Tibial nerve (tissue), 4 donors: ENCODE measurements around the gene TRAK1. TPM values are rescaled to one million over a fixed set of nuclear protein-coding genes. Genes with fewer than 3 reads are reported as not detected.

Experiments
- DNase-seq, 2 donors: peaks; one replicate each; pipeline ENCODE4 v3.0.0-alpha.2; 2019; ENCODE audit warnings: low spot score in 2 of 2
- H3K27ac ChIP-seq, 4 donors: fragments of 200-600 bp; sonication (generic) in 3 of 4; one replicate each; pipeline ENCODE4 v1.5.1; 2017 to 2019; ENCODE audit warnings: mild to moderate bottlenecking in 1 of 4
- H3K27me3 ChIP-seq, 2 donors: fragments of 200-600 bp; sonication (generic) in 1 of 2; one replicate each; pipeline versions ENCODE4 v1.5.1 to v1.6.0; 2017 to 2019
- H3K36me3 ChIP-seq, 3 donors: fragments of 200-600 bp; sonication (generic); one replicate each; pipeline ENCODE4 v1.5.1; 2018 to 2019
- H3K4me1 ChIP-seq, 4 donors: fragments of 200-600 bp; sonication (generic) in 3 of 4; one replicate each; pipeline ENCODE4 v1.5.1; 2017 to 2019
- H3K4me3 ChIP-seq, 4 donors: fragments of 200-600 bp; sonication (generic) in 3 of 4; one replicate each; pipeline ENCODE4 v1.5.1; 2017 to 2019; ENCODE audit warnings: mild to moderate bottlenecking in 1 of 4, moderate library complexity in 1 of 4
- H3K9me3 ChIP-seq, 4 donors: fragments of 200-600 bp; sonication (generic) in 3 of 4; one replicate each; pipeline ENCODE4 v1.5.1; 2017 to 2019
- EP300 ChIP-seq, 2 donors: sonication (generic); formaldehyde crosslinking; IDR thresholded peaks; one replicate each; pipeline ENCODE4 v1.6.1; 2017; ENCODE audit warnings: antibody characterized with exemption in 2 of 2, mild to moderate bottlenecking in 1 of 2
- POLR2A ChIP-seq, 2 donors: fragments of 450-650 bp; IDR thresholded peaks; one replicate each; pipeline ENCODE4 v1.6.1; 2017; ENCODE audit warnings: antibody characterized with exemption in 2 of 2, mild to moderate bottlenecking in 2 of 2, moderate library complexity in 2 of 2
- WGBS, 2 donors: methylation state at CpG; one replicate each; pipeline ENCODE4 v1.1.5; 2018; 5-methylcytosine and 5-hydroxymethylcytosine counted together
- total RNA-seq, 4 donors: library from RNA; depleted of rRNA; stranded (reverse); fragments of >200 nt; gene quantifications; one replicate each; pipeline ENCODE4 v1.1.0, GENCODE V29; 2016
- TF ChIP-seq, protein P1 (sequence below), 5 experiments: fragments of 200-600 bp in 3 of 5; fragments of 450-650 bp in 2 of 5; sonication (generic) in 3 of 5; IDR thresholded peaks; one replicate each; pipeline ENCODE4 v1.5.1; 2016 to 2019; ENCODE audit warnings: antibody characterized with exemption in 5 of 5, mild to moderate bottlenecking in 3 of 5, moderate library complexity in 2 of 5

TRAK1 gene
- total RNA-seq, 4 donors from 2014 or later, result 28.6 to 68.1 (median 35.5) TPM

DNA sequence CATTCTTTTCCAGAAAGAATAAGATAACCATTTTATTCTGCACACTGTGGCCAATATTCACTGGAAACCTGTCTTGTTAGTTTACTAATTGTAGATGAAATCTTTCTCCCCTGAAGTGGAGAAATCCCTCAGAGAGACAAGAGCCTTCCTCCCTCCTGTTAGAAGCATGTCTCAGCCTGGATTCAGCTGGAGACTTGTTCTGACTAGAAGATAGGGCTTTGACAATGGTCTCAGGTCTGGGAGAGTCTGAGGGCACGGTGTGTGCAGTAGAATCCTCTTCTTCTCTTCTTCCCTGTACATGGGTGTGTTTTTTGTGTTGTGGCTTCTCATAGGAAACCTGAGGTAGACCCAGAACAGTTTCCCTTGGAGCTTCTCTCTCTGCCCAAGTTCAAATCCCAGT is 154.9 kb downstream of the TRAK1 start:
- DNase-seq, result no peak
- TF ChIP-seq, protein P1, sequence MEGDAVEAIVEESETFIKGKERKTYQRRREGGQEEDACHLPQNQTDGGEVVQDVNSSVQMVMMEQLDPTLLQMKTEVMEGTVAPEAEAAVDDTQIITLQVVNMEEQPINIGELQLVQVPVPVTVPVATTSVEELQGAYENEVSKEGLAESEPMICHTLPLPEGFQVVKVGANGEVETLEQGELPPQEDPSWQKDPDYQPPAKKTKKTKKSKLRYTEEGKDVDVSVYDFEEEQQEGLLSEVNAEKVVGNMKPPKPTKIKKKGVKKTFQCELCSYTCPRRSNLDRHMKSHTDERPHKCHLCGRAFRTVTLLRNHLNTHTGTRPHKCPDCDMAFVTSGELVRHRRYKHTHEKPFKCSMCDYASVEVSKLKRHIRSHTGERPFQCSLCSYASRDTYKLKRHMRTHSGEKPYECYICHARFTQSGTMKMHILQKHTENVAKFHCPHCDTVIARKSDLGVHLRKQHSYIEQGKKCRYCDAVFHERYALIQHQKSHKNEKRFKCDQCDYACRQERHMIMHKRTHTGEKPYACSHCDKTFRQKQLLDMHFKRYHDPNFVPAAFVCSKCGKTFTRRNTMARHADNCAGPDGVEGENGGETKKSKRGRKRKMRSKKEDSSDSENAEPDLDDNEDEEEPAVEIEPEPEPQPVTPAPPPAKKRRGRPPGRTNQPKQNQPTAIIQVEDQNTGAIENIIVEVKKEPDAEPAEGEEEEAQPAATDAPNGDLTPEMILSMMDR (IDR thresholded peaks at IDR 0.05), result no peak
- TF ChIP-seq EP300 (IDR thresholded peaks at IDR 0.05) (no peak), POLR2A (IDR thresholded peaks at IDR 0.05) (no peak)
- H3K4me3 ChIP-seq, result no peak overlapping the region
- no peaks in the 10 kb centered on the region for H3K9me3 ChIP-seq
- peaks cover 0 to 8% (median 0%) of the 10 kb centered on the region in 4 donors for H3K4me1 ChIP-seq
- WGBS, 2 donors, result 42 to 73% methylated on average over 1 of the region's 1 CpG
- no peaks in the 10 kb centered on the region for H3K27me3 ChIP-seq
- no peak overlapping the region for H3K27ac ChIP-seq
- no peaks in the 10 kb centered on the region for H3K36me3 ChIP-seq

DNA sequence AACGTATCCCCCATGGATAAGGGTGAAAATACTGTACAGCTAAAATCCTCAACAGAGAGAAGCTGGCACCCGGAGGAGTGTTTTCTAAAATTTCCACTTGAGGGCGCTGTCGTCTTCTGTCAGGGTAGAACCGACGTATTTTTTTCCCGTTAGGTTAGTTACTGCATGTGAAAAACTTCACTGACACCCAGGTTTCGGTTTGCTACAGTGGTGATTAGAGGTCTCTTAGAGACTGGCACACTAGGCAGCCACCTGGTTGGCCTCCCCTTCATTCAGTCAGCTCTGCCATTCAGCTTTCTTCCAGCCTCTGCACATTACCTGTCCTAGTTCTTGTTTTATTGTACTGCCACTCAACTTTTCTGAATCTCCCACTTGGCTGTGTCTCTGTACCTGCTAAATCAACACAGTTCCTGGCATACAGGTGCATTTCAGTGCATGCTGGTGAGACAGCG is 156.4 kb downstream of the TRAK1 start:
- no peaks in the 10 kb centered on the region for H3K9me3 ChIP-seq
- no peaks in the 10 kb centered on the region for H3K36me3 ChIP-seq
- no peak overlapping the region for H3K27ac ChIP-seq
- DNase-seq, result peak in 1 of 2 donors; percentile 57
- no peaks in the 10 kb centered on the region for H3K27me3 ChIP-seq
- no peak overlapping the region for H3K4me3 ChIP-seq
- no peak for TF ChIP-seq POLR2A (IDR thresholded peaks at IDR 0.05)
- TF ChIP-seq, protein P1 (IDR thresholded peaks at IDR 0.05), result peak; percentile 51 to 65 (median 61)
- no peak for TF ChIP-seq EP300 (IDR thresholded peaks at IDR 0.05)
- 12 to 13% methylated on average over 9 of the region's 9 CpGs for WGBS, 2 donors
- H3K4me1 ChIP-seq, result peaks cover 0 to 8% (median 0%) of the 10 kb centered on the region in 4 donors

DNA sequence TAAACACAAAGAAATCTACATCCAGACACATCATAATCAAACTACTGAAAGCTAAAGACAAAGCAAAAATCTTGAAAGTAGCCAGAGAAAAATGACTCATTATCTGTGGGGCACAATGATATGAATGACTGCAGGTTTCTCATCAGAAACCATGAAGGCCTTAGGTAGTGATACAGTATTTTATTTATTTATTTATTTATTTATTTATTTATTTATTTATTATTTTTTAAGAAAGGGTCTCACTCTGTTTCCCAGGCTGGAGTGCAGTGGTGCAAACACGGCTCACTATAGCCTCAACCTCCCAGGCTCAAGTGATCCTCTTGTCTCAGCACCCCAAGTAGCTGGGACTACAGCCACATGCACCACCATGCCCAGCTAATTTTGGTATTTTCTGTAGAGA is 159.6 kb downstream of the TRAK1 start:
- H3K4me1 ChIP-seq, result peaks cover 0 to 8% (median 0%) of the 10 kb centered on the region in 4 donors
- TF ChIP-seq, protein P1 (IDR thresholded peaks at IDR 0.05), result no peak
- TF ChIP-seq EP300 (IDR thresholded peaks at IDR 0.05), result no peak
- no peak for TF ChIP-seq POLR2A (IDR thresholded peaks at IDR 0.05)
- no peaks in the 10 kb centered on the region for H3K9me3 ChIP-seq
- no peak overlapping the region for H3K4me3 ChIP-seq
- no peak overlapping the region for H3K27ac ChIP-seq
- peaks cover 0 to 3% of the 10 kb centered on the region in 2 donors for H3K27me3 ChIP-seq
- no peaks in the 10 kb centered on the region for H3K36me3 ChIP-seq
- WGBS, 2 donors, result 86 to 94% methylated on average over 1 of the region's 1 CpG
- DNase-seq, result no peak

DNA sequence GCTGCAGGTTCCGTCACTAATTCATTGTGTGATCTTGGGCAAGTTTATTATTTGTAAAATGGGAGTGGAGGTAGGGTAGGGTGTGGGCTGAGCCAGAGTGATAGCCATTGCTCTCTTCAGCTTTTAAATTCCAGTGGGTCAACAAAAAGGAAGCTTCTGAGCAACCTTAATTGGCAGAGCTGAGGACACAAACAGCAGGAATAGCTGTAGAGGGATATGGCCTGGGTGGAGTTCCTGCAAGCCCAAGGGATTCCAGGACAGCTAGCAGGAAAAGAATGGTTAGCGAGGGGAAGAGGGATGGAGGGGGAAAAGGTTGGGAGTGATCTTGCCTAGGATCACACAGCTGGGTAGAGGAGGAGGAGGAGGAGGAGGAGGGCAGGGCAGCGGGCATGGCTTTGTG is 163.4 kb downstream of the TRAK1 start:
- TF ChIP-seq EP300 (IDR thresholded peaks at IDR 0.05) (no peak), POLR2A (IDR thresholded peaks at IDR 0.05) (no peak)
- TF ChIP-seq, protein P1 (IDR thresholded peaks at IDR 0.05), result no peak
- Histone ChIP-seq H3K4me3 (no peak overlapping the region), H3K4me1 (no peaks in the 10 kb centered on the region), H3K27me3 (peaks cover 0 to 3% of the 10 kb centered on the region in 2 donors), H3K27ac (no peak overlapping the region), H3K9me3 (no peaks in the 10 kb centered on the region), H3K36me3 (no peaks in the 10 kb centered on the region)
- no peak for DNase-seq
- WGBS, 2 donors, result 35 to 37% methylated on average over 3 of the region's 3 CpGs

DNA sequence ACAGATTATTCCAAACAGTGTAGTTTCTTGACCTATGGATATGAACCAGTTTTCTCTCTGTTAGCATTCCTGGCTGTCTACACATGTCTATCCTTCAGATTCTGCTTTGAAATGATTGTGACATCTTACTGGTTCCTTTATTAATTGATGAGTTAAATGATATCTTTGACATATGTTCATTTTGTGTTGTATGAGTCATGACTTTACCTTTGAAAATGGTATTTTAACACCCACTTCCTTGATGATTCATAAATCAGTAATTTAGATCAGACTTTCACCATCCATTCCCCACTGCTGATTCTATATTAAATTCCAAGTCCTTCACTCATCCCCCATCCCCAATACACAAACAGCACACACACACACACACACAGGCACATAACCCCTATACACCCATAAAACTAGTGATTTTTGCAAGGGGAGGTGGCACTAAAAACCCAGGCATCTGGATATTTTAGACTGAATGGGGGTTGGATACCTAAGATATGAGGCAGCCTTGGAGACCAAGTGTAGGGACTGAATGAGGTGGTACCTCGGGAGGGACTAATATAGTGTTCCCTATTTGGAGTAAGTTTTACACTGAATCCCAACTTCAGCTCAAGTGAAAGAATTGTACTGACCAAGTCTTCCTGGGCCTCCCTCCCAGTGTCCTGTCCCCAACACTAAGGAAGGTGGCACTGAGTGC is 165.1 kb downstream of the TRAK1 start:
- H3K4me1 ChIP-seq, result no peaks in the 10 kb centered on the region
- no peaks in the 10 kb centered on the region for H3K9me3 ChIP-seq
- no peaks in the 10 kb centered on the region for H3K36me3 ChIP-seq
- no peak for DNase-seq
- H3K27me3 ChIP-seq, result peaks cover 0 to 15% of the 10 kb centered on the region in 2 donors
- TF ChIP-seq POLR2A (IDR thresholded peaks at IDR 0.05) (no peak), EP300 (IDR thresholded peaks at IDR 0.05) (no peak)
- TF ChIP-seq, protein P1 (IDR thresholded peaks at IDR 0.05), result no peak
- WGBS, 2 donors, result 83 to 100% methylated on average over 1 of the region's 1 CpG
- H3K27ac ChIP-seq, result no peak overlapping the region
- no peak overlapping the region for H3K4me3 ChIP-seq
